Left hindlimb (tissue), 1 donor: ENCODE results near the gene POLR3E.

Experiments
- DNase-seq: peaks from one replicate; pipeline ENCODE4 v3.0.0-alpha.2; 2018

The POLR3E gene

GRCh38 chr16:22317625-22318024, 20.4 kb downstream of the POLR3E start:
- no peak for DNase-seq

- no peak for DNase-seq
Observed at GRCh38 chr16:22318690-22319358, 21.6 kb downstream of the POLR3E start.

- DNase-seq, result no peak
Observed at GRCh38 chr16:22320572-22321339, 23.5 kb downstream of the POLR3E start.

GRCh38 chr16:22321340-22322001, 24.3 kb downstream of the POLR3E start:
- DNase-seq, result no peak

- no peak for DNase-seq
Observed at GRCh38 chr16:22322021-22322471, 24.8 kb downstream of the POLR3E start.

GRCh38 chr16:22322741-22323140, 25.5 kb downstream of the POLR3E start:
- DNase-seq, result no peak

GRCh38 chr16:22323173-22323958, 26.2 kb downstream of the POLR3E start:
- DNase-seq, result no peak

- no peak for DNase-seq
Observed at GRCh38 chr16:22323959-22324786, 27.0 kb downstream of the POLR3E start.

- no peak for DNase-seq
Observed at GRCh38 chr16:22324787-22325597, 27.8 kb downstream of the POLR3E start.

DNA sequence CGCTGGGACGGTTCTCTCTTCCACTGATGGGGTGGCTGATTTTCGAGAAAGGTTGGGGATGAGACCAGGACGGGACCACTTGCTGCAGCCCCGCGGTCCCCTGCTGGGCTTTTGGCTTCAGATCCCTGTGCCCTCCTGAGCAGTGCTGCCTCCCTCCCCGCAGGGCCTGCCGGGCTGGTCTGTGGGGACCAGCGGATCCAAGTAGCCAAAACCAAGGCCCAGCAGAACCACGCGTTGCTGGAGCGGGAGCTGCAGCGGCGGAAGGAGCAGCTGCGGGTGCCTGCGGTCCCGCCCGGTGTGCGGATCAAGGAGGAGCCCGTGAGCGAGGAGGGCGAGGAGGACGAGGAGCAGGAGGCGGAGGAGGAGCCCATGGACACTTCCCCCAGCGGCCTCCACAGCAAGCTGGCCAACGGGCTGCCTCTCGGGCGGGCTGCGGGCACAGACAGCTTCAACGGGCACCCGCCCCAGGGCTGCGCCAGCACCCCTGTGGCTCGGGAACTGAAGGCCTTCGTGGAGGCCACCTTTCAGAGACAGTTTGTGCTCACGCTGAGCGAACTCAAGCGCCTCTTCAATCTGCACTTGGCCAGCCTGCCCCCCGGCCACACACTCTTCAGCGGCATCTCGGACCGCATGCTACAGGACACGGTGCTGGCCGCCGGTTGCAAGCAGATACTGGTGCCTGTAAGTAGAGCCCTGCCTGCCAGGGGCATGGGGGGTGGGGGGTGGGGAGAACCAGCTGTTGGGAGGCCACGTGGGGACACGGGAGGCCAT, 28.6 kb downstream of the POLR3E start:
- DNase-seq, result no peak

DNA sequence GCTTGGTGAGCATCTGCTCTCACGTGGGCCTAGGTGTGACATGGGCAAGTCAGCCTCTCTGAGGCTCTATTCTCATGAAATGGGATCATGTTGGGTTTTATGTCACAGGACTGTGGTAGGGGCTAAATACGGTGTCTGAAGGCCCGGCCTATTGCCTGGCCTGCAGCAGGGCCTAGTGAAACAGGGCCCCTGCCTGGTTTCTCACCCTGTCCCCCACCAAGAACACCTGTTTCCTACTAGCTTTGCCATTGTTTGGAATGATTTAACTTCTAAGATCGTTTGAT, 29.1 kb downstream of the POLR3E start:
- DNase-seq, result no peak

DNA sequence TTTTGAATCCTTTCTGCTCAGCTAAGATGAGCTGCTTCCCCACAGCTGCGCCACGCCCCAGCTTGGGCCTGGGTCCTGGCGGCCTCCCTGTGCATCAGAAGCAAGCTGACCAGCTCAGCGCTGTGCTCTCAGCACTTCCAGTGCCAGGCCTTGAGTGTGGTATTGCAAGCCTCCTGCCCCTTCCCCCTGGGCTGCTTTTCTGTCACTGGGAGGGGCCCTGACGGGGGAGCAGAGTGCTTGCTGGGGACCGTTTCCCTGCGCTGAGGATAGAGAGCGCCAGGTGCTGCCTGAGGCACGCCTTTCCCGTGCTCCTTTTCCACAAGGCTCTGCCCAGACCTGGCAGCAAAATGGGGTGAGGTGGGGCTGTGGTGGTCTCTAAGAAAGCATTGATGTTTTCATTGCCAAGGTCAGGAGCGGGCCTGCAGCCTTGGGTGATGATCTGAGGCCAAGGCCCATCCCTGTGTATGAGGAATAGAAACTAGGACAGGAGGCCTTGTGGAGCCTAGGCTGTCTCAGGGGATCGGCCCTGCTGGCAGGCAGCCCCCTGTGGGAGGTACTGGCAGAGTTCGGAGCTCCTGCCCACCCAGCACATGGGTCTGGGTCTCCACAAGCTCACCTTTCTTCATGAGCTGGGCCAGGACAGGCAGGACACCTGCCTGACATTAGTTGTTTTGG, 29.7 kb downstream of the POLR3E start:
- no peak for DNase-seq

GRCh38 chr16:22327446-22327775, 30.2 kb downstream of the POLR3E start:
- no peak for DNase-seq

DNA sequence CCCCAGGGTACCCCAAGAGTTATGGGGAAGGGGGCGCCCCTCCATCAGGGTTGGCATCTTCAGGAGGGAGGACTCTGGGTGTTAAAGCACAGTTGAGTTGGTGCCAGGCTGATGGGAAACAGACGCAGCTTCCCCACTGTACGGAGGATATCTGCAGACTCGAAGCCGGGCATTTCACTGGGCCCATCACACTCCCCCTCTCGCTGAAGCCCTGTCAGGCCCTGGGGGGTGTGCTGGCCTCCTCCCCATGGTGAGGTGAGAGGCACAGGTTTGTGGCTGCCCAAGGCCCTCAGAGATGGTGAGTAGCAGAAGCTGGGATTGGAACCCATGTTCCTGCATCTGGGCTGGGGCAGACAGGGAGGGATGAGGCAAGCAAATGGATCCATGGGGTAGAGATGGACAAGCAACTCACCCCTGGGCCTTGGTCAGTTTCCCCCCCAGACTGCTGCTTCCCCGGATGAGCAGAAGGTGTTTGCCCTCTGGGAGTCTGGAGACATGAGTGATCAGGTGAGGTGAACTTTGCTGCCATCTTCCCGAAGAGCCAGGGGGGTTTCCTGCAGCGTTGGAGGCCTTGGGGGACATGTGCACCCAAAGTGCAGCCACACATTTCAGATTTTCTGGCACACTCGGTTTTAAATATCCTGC, 31.0 kb downstream of the POLR3E start:
- DNase-seq, result no peak

DNA sequence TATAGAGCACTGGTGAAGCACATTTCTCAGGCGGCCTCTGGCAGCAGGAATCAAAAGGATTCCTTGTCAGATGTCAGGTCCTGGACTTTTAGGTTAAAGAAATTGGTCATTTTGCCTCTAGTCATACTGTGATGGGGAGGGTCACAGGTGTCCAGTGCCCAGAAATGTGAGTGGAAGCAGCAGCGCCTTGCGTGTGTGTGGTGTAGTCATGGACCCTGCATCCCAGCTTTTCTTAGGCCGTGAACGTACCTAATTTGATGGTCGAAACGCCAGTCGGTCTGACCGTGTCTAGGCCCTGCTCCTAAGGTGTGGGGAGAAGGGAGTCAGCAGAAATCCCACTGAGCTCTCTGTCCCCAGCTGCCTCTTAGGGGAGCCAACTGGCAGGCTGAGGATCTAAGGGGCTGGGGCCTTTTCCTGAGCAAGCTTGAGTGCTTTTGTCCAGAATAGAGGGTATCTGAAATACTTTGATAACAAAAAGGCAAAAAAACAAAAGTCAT, 32.0 kb downstream of the POLR3E start:
- DNase-seq, result no peak

DNA sequence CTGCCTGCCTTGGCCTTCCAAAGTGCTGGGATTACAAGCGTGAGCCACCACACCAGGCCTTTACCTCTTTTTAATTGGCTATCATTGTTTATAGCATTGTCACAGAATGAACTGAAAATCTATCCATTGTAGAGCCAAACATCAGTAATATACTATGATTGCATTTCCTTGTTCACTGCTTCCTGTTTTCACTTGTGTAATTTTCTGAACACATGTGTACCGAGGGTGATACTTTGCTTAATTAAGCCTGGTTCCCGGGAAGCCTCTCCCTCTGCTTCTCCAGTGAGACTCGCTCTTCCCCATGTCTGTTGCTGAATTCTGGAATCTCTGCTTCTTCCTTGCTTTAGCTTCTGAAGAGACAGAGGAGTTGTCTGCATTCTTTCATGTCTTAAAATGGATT, 33.1 kb downstream of the POLR3E start:
- no peak for DNase-seq

GRCh38 chr16:22333457-22333994, 36.3 kb downstream of the POLR3E start:
- DNase-seq, result no peak

DNA sequence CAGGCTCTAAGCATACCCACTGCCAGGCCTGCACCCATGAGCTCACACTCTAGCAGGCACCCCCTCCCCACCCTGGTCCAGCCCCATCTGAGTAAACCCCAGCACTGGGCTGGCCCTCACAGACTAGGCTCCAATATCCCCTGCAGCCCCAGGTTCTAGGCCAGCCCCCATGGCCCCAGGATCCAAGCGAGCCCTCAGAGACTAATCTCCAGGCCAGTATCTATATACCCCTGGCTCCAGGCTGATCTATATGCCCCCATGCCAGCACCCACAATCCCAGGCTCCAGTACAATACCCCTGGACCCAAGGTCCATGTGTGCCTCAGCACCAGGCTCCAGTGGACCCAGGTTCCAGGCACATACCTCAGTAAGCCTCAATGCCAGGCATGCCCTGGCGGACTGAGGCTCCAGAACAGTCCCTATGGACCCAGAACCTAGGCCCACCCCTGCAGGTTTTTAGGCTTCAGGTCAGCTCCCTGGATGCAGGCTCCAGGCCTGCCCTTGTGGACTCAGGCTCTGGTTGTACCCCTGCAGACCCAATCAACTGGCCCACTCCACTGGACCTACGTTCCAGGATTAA, 38.5 kb downstream of the POLR3E start:
- no peak for DNase-seq

DNA sequence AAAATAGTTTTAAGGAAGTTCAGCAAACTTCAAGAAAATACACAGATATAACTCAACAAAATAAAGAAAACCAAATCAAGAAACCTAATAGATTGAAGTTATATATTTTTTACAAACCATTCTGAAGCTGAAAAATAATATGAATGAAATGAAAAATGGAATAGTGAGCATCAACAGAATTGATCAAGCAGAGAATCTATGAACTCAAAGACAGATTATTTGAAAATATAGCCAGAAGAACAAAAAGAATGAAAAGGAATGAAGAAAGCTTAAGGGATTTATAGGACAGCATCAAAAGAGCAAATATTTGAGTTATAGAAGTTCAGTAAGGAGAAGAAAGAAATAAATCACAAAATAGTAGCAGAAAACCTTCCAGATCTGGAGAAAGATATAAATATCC, 39.4 kb downstream of the POLR3E start:
- no peak for DNase-seq
